GM19452 (cell line): ENCODE results near the gene NEFH.
"Not testable (repeated sequence)": the region's sequence is repeated elsewhere in the genome, so short reads cannot be mapped to it uniquely, and the experiment has no call there.

Source experiments
- ATAC-seq: cut with Tn5 transposase; IDR thresholded peaks from one replicate; pipeline ENCODE4 v1.9.1; 2021; ENCODE audit not compliant: unreplicated experiment

The NEFH gene

GRCh38 chr22:29479417-29480261 is at the start of gene NEFH:
Gene NEFH (plus strand): TSS chr22:29480218. CDS start chr22:29480263, 45 bp downstream.
- no peak for ATAC-seq

DNA sequence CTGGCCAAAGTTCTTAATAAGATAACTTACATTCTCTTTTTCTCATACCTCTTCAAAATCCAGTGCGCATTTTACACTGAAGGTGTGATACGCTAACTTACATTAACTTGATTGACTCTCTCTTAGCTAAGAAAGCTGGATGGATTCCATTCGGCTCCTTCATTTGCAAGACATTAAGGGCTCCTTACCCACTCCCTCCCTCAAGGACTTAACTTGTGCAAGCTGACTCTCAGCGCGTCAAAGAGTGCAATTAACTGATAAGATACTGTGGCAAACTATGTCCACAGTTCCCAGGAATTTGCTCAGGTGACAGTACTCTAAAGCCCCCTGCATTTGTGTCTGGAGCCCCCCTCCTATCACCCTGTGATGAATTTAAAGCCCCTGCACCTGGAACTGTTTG is 48.0 kb upstream of the NEFH start:
- ATAC-seq: no peak

GRCh38 chr22:29433856-29434255 is 46.2 kb upstream of the NEFH start:
- no peak for ATAC-seq

GRCh38 chr22:29434288-29434687 is 45.7 kb upstream of the NEFH start:
- ATAC-seq: no peak

DNA sequence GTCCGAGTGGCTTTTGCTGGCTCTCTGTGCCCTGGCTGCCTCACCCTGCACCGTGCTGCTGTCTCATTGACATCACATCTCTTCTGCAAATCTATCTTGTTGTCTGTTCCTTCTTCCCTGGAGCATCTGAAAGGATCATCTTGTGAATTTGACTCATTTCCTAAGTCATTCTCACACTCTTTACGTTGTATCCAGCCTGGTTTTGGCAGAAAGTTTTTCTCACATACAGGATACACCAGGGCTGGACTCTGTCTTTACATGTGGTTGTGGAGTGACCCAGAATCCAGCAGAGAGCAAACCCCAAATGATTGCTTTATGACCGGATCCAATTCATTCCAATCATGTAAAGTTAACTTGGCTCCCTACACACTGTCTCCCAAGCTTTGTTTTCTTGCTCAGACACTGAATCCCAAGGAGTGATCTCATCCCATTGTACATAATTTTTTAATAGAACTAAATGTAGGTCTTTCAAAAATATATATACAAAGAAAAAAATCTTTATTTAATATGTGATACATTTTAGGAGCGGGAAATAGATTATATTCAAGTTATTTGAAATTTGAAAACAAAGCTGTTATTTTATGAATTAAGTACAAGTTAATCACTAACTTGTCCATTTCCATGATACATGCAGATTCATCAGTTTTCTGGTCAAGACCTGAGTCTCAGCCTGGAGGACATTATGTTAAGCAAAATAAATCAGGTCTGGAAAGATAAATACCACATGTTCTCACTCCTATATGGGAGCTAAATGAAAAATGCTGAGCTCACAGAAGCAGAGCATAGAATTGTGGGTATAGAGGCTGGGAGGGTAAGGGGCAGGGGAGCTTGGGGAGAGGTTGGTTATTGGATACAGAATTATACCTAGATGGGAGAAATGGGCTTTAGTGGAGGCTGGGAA is 44.5 kb upstream of the NEFH start:
- ATAC-seq: no peak

DNA sequence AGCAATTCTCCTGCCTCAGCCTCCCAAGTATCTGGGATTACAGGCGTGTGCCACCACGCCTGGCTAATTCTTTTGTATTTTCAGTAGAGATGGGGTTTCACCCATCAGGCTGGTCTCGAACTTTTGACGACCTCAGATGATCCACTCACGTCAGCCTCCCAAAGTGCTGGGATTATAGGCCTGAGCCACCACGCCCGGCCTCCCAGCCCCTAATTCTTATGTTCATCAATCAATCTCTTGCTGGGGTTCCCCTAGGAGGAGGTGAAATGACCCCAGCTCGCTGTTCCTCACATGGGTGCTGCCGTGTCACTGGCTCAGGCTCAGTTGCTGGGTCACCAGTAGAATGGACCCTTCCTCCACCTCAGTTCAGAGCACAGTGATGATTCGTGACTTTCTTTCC is 41.7 kb upstream of the NEFH start, which contains the start of gene RFPL1:
Gene RFPL1 (plus strand): TSS at position 301 of the 400 bp plus-strand sequence.
- ATAC-seq: not testable (repeated sequence)

- no peak for ATAC-seq
Measured at GRCh38 chr22:29442976-29443375, 37.0 kb upstream of the NEFH start.

DNA sequence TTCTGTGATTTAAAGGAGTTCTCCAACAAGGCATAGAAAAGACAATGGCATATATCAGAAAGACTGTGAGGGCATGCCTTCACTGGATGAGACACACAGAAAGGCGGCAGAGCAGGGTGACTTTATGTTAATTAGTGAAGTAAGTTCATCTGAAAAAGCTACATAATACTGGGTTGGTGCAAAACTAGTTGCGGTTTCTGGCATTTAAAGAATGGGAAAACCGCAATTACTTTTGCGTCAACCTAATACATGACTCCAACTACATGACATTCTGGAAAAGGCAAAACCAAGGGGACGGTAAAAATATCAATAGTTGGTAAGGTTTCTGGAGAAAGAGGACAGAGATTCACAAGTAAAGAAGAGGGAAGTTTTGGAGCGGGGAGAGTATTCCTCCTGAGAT is 36.6 kb upstream of the NEFH start:
- no peak for ATAC-seq

DNA sequence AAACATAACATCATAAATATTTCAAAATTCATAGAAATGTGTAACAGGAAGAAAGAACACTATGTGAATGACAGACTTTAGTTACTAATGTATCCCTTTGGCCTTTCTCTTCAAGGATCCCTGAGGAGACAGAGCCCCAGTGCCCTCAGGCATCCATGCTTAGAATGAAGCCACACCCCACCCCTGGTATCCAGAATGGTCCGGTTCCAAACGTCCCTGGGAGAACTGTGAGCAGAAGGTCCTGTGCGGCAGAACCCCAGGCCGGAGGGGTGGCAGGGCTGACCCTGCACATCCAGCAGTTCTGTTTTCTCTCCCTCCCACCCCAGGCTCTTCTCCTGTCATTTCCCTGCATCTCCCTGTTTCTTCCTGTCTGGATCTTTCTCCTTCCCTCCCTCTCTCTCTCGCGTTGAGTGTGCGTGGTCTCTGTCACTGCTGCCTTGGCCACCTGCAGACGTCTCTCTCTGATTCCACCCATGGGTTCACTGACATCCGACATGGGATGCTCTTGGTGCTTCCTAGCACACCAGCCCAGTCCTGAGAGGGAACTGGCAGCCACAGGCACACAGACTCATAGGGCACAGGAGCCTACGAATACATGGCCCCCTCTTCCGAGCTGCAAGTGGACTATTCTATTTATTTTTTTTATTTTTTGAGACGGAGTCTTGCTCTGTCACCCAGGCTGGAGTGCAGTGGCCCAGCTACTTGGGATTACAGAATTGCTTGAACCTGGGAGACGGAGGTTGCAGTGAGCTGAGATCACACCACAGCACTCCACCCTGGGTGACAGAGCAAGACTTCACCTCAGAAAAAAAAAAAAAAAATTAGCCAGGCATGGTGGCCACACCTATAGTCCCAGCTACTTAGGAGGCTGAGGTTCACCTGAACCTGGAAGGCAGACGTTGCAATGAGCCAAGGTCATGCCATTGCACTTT is 35.9 kb upstream of the NEFH start:
- no peak for ATAC-seq

DNA sequence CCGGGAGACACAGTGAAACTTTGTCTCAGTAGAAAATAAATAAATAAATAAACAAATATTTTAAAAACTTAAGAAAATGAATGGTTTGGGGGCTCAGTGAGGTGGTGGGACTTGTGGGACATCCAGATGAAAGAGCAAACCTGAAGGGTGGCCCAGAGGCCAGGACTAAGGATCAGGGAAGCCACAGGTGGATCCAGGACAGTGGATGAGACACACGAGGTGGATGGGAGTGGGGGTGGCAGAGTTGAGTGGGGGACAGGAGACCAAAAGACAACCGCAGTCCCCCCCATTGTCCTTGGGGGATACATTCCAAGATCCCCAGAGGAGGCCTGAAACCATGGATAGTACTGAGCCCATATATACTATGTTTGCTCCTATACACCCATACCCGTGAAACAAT is 34.5 kb upstream of the NEFH start:
- ATAC-seq: no peak

DNA sequence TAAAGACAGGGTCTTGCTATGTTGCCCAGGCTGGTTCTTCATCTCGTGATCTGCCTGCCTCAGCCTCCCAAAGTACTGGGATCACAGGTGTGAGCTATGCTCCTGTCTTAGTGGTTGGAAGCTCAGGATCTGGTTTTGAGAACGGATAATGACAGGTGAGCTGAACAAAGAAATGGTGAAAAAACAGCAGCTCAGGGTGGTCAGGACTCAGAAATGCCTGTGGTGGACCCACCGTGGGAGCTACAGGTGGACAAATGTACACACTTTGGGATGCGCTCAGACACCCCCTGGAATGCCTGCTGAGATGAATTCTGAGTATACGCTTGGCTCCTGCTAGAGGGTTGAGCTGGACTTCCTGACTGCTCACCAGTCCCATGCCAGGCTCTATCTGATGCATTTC is 32.1 kb upstream of the NEFH start:
- ATAC-seq: no peak

- no peak for ATAC-seq
Measured at GRCh38 chr22:29449296-29449875, 30.6 kb upstream of the NEFH start.

- ATAC-seq: no peak
Measured at GRCh38 chr22:29450222-29450621, 29.8 kb upstream of the NEFH start.

GRCh38 chr22:29451863-29452262 is 28.2 kb upstream of the NEFH start:
- no peak for ATAC-seq

- no peak for ATAC-seq
Measured at GRCh38 chr22:29454276-29454675, 25.7 kb upstream of the NEFH start.

GRCh38 chr22:29456211-29456671 is 23.8 kb upstream of the NEFH start:
- no peak for ATAC-seq

- no peak for ATAC-seq
Measured at GRCh38 chr22:29457730-29458129, 22.3 kb upstream of the NEFH start.

DNA sequence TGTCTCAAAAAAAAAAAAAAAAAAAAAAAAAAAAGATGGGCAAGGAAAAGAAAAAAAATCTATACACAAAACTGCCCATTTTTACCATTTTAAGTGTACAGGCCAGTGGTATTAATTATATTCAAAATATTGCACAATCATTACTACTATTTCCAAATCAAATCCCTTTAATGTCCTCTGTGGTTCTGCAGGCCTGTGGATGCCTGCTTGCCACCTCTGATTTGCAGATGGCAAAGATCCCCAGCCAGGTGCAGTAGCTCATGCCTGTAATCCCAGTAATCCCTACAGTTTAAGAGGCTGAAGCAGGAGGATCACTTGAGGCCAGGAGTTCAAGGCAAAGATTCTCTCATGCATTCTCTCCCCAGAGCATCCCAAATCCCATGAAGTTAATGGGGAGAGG is 21.5 kb upstream of the NEFH start:
- ATAC-seq: no peak

GRCh38 chr22:29459773-29460172 is 20.2 kb upstream of the NEFH start:
- no peak for ATAC-seq

- ATAC-seq: no peak
Measured at GRCh38 chr22:29461263-29461662, 18.8 kb upstream of the NEFH start.
